A673 (cell line): ENCODE measurements around the gene RABGAP1L. TPM values are rescaled to one million over a fixed set of nuclear protein-coding genes. Genes with fewer than 3 reads are reported as not detected.
A peak's percentile ranks its signal among the peaks of the same experiment; 100 is the strongest.

Experiments
- BruUV-seq: library from RNA; stranded (reverse); fragments of 400-500 nt; replicated peaks from 2 replicates; lab custom pipeline; 2021; lab: Mats Ljungman, UMichigan
- CTCF ChIA-PET: fragments of 300-600 bp; sonication (Branson Sonifier 250); formaldehyde crosslinking; loops from one replicate; lab custom pipeline; 2022; ENCODE audit warnings: antibody characterized with exemption; lab: Charles Lee
- POLR2A ChIA-PET: fragments of 300-600 bp; sonication (Branson Sonifier 250); formaldehyde crosslinking; loops from one replicate; lab custom pipeline; 2022; ENCODE audit warnings: antibody characterized with exemption; ENCODE audit not compliant: low non-redundant PET; lab: Charles Lee
- DNase-seq: peaks from one replicate; pipeline ENCODE4 v3.0.0-alpha.2; 2015; ENCODE audit warnings: low spot score
- H3K27ac ChIP-seq: fragments of 200-600 bp; sonication (generic); 2 replicates; pipeline ENCODE4 v1.5.1; 2016; ENCODE audit warnings: mixed run types, low read depth, mild to moderate bottlenecking, mixed read lengths, antibody characterized with exemption, low read length; ENCODE audit not compliant: poor library complexity, severe bottlenecking
- H3K27me3 ChIP-seq: fragments of 200-600 bp; sonication (generic); replicated peaks from 2 replicates; pipeline ENCODE4 v1.6.1; 2017; ENCODE audit warnings: mixed run types, low read depth, mild to moderate bottlenecking, mixed read lengths, antibody characterized with exemption, low read length; ENCODE audit not compliant: insufficient read depth, poor library complexity
- H3K36me3 ChIP-seq: fragments of 200-600 bp; sonication (generic); 2 replicates; pipeline ENCODE4 v1.6.1; 2016; ENCODE audit warnings: mixed run types, mild to moderate bottlenecking, mixed read lengths, antibody characterized with exemption, low read length; ENCODE audit not compliant: insufficient read depth, poor library complexity, severe bottlenecking
- H3K4me1 ChIP-seq: fragments of 200-600 bp; sonication (generic); 2 replicates; pipeline ENCODE4 v1.6.1; 2017; ENCODE audit warnings: mixed run types, mild to moderate bottlenecking, mixed read lengths, antibody characterized with exemption, low read length; ENCODE audit not compliant: insufficient read depth, poor library complexity, severe bottlenecking
- H3K4me3 ChIP-seq: fragments of 200-600 bp; sonication (generic); 2 replicates; pipeline ENCODE4 v1.5.1; 2016; ENCODE audit warnings: low read depth, mixed run types, mild to moderate bottlenecking, mixed read lengths, low read length; ENCODE audit not compliant: poor library complexity, severe bottlenecking
- H3K9me3 ChIP-seq: fragments of 200-600 bp; sonication (generic); 2 replicates; pipeline ENCODE4 v1.6.1; 2016; ENCODE audit warnings: mixed run types, low read depth, mild to moderate bottlenecking, mixed read lengths, antibody characterized with exemption, low read length; ENCODE audit not compliant: poor library complexity, severe bottlenecking
- EZH2 ChIP-seq: fragments of 200-600 bp; sonication (generic); IDR thresholded peaks from 2 replicates; pipeline ENCODE4 v1.6.1; 2017; ENCODE audit warnings: borderline replicate concordance, low read depth, mild to moderate bottlenecking, mixed read lengths, antibody characterized with exemption, low read length; ENCODE audit not compliant: poor library complexity, severe bottlenecking
- intact Hi-C: fragments of 100-400 bp; cut with micrococcal nuclease; formaldehyde crosslinking; loops from one replicate; pipeline ENCODE4 v1.10.0; 2022; ENCODE audit not compliant: unreplicated experiment
- total RNA-seq: library from RNA; stranded (reverse); gene quantifications from 2 replicates; pipeline ENCODE4 v1.2.3, GENCODE V29; 2021
- TF ChIP-seq, protein P1 (sequence below): fragments of 300-800, 200-600 bp; sonication (generic); conservative IDR thresholded peaks from 2 replicates; pipeline ENCODE4 v1.5.1; 2017; ENCODE audit warnings: low read depth, mild to moderate bottlenecking, antibody characterized with exemption, low read length, moderate library complexity, mixed read lengths

Gene RABGAP1L
- total RNA-seq, 1 experiment from 2014 or later: 19.3 TPM

DNA sequence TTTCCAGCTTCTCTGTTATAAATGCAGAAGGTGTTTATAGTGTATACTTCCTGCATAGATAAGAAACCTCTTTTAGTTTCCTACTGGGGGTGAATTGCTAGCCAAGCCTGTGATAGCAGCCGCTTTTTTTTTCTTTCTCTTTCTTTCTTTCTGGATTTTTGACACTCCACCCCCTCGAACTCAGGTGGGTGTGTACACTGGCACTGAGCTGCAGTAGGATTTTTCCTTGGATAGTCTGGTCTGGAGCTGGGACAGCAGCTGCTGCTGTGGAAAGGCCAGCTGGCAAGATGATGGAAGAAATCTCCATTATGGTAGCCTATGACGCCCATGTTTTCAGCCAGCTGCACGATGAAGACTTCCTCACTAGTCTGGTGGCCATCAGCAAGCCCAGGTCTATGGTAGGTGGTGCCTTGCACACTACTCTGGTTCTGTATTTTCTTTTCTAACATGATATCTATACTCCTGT is 717.9 kb downstream of the RABGAP1L start:
- ChIA-PET CTCF (no interaction called here), POLR2A (no interaction called here)
- TF ChIP-seq, protein P1, sequence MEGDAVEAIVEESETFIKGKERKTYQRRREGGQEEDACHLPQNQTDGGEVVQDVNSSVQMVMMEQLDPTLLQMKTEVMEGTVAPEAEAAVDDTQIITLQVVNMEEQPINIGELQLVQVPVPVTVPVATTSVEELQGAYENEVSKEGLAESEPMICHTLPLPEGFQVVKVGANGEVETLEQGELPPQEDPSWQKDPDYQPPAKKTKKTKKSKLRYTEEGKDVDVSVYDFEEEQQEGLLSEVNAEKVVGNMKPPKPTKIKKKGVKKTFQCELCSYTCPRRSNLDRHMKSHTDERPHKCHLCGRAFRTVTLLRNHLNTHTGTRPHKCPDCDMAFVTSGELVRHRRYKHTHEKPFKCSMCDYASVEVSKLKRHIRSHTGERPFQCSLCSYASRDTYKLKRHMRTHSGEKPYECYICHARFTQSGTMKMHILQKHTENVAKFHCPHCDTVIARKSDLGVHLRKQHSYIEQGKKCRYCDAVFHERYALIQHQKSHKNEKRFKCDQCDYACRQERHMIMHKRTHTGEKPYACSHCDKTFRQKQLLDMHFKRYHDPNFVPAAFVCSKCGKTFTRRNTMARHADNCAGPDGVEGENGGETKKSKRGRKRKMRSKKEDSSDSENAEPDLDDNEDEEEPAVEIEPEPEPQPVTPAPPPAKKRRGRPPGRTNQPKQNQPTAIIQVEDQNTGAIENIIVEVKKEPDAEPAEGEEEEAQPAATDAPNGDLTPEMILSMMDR: no peak
- TF ChIP-seq EZH2: no peak
- no TSS peak for BruUV-seq
- Histone ChIP-seq H3K4me1 (no peaks in the 10 kb centered on the region), H3K27ac (no peak overlapping the region), H3K4me3 (no peak overlapping the region), H3K27me3 (no peaks in the 10 kb centered on the region), H3K36me3 (no peaks in the 10 kb centered on the region), H3K9me3 (no peaks in the 10 kb centered on the region)
- intact Hi-C loops: no loop called here
- DNase-seq: no peak

DNA sequence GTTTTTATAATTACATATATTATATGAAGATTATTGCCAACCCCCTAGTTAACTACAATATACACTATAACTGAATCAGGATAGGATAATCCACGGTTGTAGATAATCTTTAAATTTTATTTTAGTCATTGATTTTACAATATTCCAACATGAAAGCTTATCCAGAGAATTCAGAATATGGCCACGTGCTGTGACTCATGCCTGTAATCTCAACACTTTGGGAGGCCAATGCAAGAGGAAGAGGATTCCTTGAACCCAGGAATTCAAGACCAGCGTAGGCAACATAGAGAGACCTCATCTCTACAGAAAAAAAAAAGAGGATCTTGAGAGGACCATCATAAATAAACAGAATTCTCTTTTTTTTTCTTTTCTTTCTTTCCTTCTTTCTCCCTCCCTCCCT is 720.9 kb downstream of the RABGAP1L start:
- ChIA-PET POLR2A (no interaction called here), CTCF (no interaction called here)
- no peaks in the 10 kb centered on the region for H3K27me3 ChIP-seq
- no peaks in the 10 kb centered on the region for H3K9me3 ChIP-seq
- H3K36me3 ChIP-seq: no peaks in the 10 kb centered on the region
- intact Hi-C loops: loop anchor here (5.0 kb wide), 1 partner anchor 97 kb away; no protein-coding TSS in a partner anchor
- no peak overlapping the region for H3K27ac ChIP-seq
- no TSS peak for BruUV-seq
- no peak overlapping the region for H3K4me3 ChIP-seq
- TF ChIP-seq, protein P1: no peak
- TF ChIP-seq EZH2: no peak
- peaks cover 15% of the 10 kb centered on the region for H3K4me1 ChIP-seq
- no peak for DNase-seq

DNA sequence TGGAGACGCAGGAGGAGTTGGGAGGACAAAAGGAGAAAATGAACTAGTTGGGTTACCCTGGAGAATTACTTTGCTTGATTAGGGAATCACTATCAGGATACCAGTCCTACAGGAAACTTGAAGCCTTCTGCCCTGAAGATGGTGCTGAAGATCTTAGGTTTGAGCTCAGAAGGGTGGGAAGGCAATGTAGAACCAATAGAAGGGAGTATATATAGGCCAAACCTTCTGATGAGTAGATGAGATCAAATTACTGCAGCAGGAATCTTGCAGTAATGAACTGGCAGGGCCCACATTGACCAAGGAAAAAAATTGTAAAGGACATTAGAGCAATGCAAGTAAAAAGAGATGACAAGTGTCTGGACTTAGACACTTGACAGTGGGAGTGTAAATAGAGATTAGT is 724.1 kb downstream of the RABGAP1L start:
- TF ChIP-seq, protein P1: peak; percentile 57
- no peak for TF ChIP-seq EZH2
- peak; percentile 64 for DNase-seq
- Histone ChIP-seq H3K4me1 (peaks cover 15% of the 10 kb centered on the region), H3K4me3 (no peak overlapping the region), H3K27ac (no peak overlapping the region), H3K27me3 (no peaks in the 10 kb centered on the region), H3K9me3 (no peaks in the 10 kb centered on the region), H3K36me3 (no peaks in the 10 kb centered on the region)
- CTCF ChIA-PET: interaction anchor here (0.7 to 1.2 kb wide), 3 partner anchors 116 to 262 kb away, joined by 3 read pairs; partner anchors contain the start of gene CACYBP
- POLR2A ChIA-PET: interaction anchor here (0.5 kb wide), 1 partner anchor 98 kb away, joined by 20 read pairs; no protein-coding TSS in a partner anchor
- intact Hi-C loops: loop anchor here (2.0 to 5.0 kb wide), 2 partner anchors 94 to 115 kb away; partner anchors contain the start of gene CACYBP
- BruUV-seq: no TSS peak
